A172 (cell line): Measurements from ENCODE around the gene MTSS2. TPM values are rescaled to one million over a fixed set of nuclear protein-coding genes. Genes with fewer than 3 reads are reported as not detected.

ENCODE experiments used
- DNase-seq: peaks from one replicate; pipeline ENCODE4 v3.0.0-alpha.2; 2015; ENCODE audit warnings: low spot score
- total RNA-seq: library from RNA; depleted of rRNA; stranded (reverse); fragments of >200 nt; shearing (Covaris generic); gene quantifications from 2 replicates; pipeline ENCODE4 v1.2.3, GENCODE V29; 2014

MTSS2 gene
- total RNA-seq, 1 experiment from 2014 or later = 74.1 TPM

GRCh38 chr16:70687102-70687511, 1.3 kb upstream of the MTSS2 start:
- DNase-seq = no peak

DNA sequence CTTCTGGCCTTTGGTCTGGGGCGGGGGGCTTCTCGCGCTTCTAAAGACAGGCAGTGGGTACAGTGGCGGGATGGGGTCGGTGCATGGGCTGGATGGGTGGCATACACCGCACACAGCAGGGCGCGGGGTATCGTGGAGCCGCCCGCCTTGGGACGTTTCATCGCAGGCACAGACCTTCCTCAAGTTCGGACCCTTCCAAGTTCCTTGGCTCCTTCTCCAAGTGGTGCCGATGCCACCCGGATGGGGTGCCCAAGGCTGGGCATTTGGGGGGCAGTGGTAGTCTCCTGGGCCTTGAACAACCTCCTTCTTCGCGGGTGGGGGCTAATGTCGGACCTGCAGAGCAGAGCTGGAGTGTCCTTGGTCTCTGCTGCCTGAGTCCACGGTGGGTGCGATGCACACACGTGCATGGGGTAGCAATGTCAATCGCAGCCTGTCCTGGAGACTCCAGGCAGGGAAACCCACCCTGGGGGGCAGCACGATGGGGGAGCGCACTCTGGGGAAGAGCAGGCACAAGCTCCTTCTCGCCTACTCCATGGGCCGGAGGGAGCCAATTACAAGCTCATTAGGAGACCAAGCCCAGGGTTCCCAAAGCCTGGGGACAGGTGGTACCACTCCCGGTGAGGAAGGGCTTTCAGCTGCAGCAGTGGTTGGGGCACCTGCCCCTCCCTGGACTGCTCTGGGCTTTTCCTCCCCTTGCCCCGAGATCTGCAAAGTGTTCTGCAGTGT, 686 bp upstream of the MTSS2 start:
- DNase-seq = no peak

GRCh38 chr16:70685061-70685937, 554 bp downstream of the MTSS2 start:
- DNase-seq = no peak

GRCh38 chr16:70684146-70685060, 1.4 kb downstream of the MTSS2 start:
- DNase-seq = no peak

DNA sequence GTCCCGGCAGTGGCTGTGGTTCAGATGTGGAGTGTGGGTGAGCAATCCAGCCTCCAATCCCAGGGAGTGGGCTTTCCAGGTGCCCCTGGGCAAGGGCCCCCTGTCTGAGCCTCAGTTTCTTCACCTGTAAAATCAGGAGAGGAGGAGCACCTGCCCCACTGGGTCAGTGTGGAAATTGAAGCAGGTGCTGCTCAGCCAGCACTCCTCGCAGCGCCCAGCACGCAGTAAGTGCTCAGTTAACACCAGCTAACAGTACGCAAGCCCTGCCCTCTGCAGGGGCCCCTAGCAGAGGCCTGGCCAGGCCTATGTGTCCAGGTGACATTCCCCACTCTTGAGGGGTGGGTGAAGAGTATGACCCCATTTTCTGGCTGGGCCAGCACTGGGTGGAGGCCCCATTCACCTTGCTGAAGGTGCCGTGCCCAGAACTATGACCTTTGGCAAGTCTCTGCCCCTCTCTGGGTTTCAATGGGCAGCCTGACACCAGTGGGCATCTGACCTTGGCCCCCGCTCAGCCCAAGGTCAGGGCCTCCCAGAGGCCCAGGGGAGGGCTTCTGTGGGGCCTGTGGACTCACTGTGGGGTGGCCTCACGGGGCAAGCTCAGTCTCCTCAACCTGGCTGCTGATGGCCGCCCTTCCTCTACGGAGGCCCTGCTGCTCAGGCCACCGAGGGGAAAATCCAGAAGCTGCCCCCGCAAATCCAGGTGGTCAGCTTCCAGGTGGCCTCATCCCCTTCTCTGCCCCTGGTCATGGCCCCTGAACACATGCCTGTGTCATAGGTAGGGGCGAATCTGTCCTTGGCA, 2.5 kb downstream of the MTSS2 start:
- no peak for DNase-seq

- DNase-seq = no peak
Measured at GRCh38 chr16:70682239-70683145, 3.4 kb downstream of the MTSS2 start.

GRCh38 chr16:70681382-70682238, 4.2 kb downstream of the MTSS2 start:
- no peak for DNase-seq

DNA sequence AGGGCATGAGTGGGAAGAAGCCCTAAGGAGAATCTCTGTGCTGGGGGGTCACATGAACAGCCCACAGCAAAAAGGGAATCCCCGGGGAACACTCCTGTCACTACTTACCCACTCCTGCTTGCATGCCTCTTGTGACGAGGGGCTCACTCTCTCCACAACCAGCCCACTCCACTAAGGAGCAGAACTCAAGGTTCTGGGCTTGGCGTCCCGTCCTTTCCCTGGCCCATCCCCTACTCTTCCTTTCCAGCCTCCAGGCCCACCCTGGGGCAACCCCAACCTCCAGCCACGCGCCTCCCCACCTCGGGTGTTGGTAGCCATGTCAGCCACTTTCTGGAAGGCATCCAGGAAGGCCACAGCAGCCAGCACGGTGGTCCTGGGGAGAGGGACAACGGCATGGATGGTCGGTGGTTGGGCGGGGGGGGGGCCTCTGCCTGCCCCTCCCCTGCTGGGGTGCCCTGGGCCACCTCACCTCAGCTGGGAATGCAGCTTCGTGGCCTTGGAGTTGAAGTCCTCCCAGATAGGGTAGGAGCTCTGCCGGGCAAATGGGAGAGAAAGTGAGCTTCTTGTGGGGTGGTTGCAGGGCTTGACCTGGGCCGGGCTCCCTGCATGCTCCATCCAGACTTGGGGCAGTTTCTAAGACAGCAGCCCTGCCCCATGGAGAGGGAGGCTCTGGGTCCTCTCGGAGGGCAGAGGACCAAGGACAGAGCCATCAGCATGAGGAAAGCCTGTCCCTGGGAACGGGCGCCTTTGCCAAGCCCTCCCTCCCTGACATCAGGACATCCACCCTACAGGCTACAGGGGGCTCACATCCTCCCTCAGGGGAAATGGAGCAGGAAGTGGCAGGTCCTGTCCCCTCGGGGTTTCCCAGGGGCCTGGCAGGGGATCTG, 5.1 kb downstream of the MTSS2 start:
- DNase-seq = no peak

DNA sequence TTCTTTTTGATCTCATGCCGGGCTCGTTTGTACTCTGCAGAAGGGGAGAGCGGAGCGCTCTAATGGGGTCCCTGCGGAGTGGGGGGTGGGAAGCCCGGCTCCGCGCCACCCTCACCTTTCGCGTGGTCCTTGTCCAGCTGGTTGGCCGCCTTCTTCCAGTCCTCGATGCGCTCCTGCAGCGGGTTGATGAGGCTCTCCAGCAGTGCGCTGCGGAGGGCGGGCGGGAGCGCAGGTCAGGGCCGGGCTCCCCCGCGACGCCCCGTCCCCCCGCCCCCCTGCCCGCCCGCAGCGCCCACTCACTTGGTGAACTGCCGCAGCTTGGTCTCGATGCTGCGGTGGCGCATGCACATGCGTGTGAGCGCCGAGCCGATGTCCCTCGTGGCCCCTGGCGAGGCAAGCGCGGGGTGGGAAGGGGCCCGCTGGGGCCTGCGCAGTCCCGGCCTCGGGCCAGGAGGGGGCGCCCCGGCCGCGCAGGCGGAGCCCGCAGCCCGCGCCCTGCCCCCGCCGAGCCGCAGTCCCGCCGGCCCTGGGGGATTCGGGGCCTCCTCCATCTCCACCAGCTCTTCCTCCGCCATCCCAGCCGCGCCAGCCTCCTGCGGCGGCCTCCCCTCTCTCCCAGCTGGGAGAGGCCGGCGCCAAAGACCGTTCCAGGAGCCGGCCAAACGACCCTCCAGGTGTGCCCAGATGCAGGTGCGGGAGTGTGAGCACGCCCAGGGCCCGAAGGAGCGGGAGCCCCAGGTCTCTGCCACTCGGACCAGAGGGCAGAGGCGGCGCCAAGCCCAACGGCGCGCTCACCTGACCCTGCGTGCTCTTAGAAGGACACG, 6.0 kb downstream of the MTSS2 start:
- DNase-seq = no peak

GRCh38 chr16:70678898-70679670, 6.8 kb downstream of the MTSS2 start:
- no peak for DNase-seq

GRCh38 chr16:70678121-70678897, 7.5 kb downstream of the MTSS2 start:
- DNase-seq = no peak

DNA sequence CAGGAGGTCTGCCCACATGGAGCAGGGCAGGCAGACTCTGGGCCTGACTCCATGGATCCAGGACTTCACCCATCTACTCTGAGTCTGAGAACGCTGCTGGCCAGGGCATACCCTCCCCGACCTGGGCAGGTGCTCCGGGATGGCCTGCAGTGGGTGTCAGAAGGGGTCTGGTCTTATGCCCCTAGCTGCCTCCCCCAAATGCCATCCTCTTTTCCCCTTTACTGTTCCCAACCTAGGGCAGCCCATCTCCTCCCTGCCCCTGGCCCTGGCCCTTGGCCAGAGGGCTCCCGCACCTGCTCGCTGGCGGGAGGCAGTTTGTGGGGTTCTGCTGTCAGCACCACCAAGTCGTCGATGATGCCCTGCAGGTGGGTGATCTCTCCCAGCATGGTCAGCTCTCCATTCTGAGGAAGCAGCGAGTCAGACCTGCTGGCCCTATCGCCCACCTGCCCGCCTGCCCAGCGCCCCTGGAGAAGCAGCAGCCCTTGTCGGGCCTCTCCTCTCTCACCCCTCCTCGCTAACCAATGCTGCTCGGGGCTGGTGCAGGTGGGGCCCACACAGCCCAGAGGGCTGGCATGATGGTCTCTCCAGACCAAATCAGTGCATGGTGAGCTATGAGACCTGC, 8.2 kb downstream of the MTSS2 start:
- DNase-seq = no peak

DNA sequence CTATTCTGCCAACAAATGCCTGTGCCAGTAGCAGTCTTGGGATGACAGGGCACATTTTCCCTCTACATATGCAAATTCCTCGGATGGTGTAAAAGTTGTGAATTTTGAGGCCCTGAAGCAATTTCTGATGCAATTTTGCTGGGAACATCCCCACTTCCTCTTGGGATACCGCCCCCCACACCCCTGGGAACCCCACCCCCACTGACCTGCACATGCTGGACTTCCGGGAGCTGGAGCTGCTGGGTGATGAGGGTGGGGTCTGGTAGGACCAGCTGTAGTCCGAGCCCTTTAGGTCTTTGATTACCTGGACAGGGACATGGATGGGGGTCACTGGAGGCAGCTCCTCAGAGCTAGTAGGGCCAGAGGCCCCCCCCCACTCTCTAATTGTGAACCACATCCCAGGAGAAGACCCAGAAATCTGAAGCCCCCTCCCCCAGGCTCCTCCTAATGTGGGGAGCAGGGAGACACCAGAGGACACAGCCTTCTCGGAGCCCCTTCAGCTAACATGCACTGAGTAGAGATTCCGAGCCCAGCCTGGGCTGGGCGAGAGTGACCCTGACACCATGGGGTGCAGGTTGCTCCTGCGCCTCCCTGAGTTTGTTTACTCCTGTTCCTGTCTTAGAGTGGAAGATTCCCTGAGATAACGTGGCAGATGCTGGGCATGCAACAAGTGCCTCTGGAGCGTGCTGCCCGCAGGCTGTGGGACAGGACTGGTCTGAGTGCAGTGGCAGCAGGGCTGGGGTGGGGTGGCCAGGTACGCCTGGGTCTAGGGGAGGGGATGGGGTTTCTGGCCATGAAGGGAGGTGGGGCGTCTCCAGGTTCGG, 9.0 kb downstream of the MTSS2 start:
- DNase-seq = no peak

DNA sequence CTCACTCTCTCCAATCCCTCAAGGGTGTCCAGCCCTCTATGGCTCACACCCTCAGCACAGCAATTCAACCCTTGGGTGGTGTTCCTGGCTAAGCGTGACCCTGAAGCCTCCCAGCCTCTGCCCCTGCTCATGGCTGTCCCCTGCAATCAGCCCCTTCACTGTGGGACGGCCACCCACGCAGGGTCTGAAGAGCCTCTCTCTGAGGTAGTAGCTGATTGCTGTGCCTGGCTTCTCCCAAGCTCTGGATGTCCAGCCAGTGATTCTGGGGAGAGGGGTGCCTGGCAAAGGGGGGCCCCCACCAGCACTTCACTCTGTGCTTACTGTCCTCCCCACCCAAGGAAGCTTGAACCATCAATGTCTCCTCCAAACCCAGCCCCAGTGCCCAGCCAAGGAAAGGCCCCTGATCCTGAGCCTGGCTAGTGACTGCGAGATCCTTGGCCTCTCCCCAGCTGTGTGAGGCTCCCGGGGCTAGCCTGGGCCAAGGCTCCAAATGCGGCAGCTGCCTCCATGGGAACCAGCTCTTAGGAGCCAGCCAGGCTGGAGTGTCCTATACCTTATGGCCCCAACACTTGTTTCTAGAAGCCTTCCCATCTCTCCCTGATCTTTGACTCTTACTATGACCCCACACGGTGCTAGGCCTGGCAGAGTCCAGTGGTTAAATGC, 9.9 kb downstream of the MTSS2 start:
- no peak for DNase-seq
